Mucosa of descending colon (tissue), 3 donors: ENCODE measurements around the gene KRTAP17-1. TPM values are rescaled to one million over a fixed set of nuclear protein-coding genes. Genes with fewer than 3 reads are reported as not detected.

Source experiments
- ATAC-seq: fragments of 200-7000 bp; cut with Tn5 transposase; one replicate; pipeline ENCODE4 v1.9.1; 2020; ENCODE audit warnings: mild to moderate bottlenecking, moderate library complexity
- DNase-seq, 3 donors: peaks; one replicate each; pipeline ENCODE4 v3.0.0-alpha.2; 2020
- H3K36me3 ChIP-seq: fragments of 200-600 bp; one replicate; pipeline ENCODE4 v1.8.0; 2021; ENCODE audit warnings: low read depth, mild to moderate bottlenecking
- H3K4me1 ChIP-seq: fragments of 200-600 bp; one replicate; pipeline ENCODE4 v1.8.0; 2021; ENCODE audit warnings: low read depth, mild to moderate bottlenecking
- H3K4me3 ChIP-seq: fragments of 200-600 bp; one replicate; pipeline ENCODE4 v1.8.0; 2021; ENCODE audit warnings: mild to moderate bottlenecking
- H3K9me3 ChIP-seq: fragments of 200-600 bp; one replicate; pipeline ENCODE4 v1.8.0; 2021; ENCODE audit warnings: mild to moderate bottlenecking
- intact Hi-C, 2 donors: fragments of 100-400 bp; cut with DNase I in 1 of 2; cut with micrococcal nuclease in 1 of 2; formaldehyde crosslinking; loops; one replicate each; pipeline versions ENCODE4 v1.11.0 to v1.11.1; 2022; cut with DNase I, micrococcal nuclease
- total RNA-seq, 3 donors: library from RNA; stranded (reverse); fragmentation: NEBNext Ultra II Directional in 2 of 3; extraction: Animal tissue kit (Norgen Biotek cat#: 25700) in 2 of 3; gene quantifications; one replicate each; pipeline versions ENCODE4 v1.2.1 to v1.2.4, GENCODE V29; 2021 to 2023
- TF ChIP-seq, protein P1 (sequence below): fragments of 200-600 bp; IDR thresholded peaks from one replicate; pipeline ENCODE4 v1.8.0; 2022; ENCODE audit warnings: antibody characterized with exemption, mild to moderate bottlenecking
- donor health status: DM: no; HTN: no; CAD: no; lungs with moderate emphysema.
- donor health status: DM: no; HTN: no; CAD: no.
- donor health status: DM: no; HTN: yes; CAD: no.

KRTAP17-1 gene
- total RNA-seq, 3 donors from 2014 or later: not detected

DNA sequence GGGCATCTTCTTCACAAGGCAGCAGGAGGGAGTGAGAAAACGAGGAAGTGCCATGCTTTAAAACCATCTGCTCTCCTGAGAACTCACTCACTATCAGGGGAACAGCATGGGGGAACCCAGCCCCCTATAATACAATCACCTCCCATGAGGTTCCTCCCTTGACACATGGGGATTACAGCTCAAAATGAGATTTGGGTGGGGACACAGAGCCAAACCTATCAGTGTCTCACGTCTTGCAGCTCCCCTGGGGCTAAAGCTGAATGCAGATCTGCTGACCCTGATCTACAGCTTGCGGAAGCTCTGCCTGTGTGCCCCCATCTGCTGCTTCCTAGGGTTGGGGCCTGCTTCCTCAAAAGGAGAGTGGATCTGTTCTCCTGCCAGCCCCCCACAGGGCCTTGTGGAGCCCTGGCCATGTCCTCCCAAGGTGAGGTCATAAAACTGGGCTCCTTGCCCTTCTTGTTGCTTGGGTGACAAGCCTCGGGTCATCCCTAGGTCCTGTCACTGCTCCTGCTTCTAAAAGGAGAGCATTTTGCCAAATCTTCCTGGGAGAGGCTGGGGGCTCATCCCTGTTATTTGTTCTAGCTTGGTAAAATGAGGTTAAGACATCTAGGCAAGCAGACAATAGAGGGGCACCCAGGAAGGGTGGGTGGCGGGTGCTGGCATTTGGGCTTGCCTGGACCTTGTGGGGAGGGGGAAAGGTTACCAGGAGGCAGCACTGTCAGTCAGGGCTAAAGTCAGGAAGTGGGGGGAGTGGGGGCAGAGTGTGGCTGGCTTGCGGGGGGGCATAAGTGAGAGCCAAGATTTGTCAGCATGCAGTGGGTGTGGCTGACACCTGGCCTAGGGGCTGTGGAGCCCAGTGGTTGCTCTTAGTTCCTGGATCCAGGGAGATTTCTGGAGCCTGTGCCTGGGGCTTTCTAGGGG is 19.1 kb upstream of the KRTAP17-1 start:
- Histone ChIP-seq H3K9me3 (no peaks in the 10 kb centered on the region), H3K4me3 (no peak overlapping the region), H3K36me3 (no peaks in the 10 kb centered on the region), H3K4me1 (no peaks in the 10 kb centered on the region)
- ATAC-seq (no peak), DNase-seq (no peak)
- intact Hi-C loops: no loop called here
- TF ChIP-seq, protein P1, sequence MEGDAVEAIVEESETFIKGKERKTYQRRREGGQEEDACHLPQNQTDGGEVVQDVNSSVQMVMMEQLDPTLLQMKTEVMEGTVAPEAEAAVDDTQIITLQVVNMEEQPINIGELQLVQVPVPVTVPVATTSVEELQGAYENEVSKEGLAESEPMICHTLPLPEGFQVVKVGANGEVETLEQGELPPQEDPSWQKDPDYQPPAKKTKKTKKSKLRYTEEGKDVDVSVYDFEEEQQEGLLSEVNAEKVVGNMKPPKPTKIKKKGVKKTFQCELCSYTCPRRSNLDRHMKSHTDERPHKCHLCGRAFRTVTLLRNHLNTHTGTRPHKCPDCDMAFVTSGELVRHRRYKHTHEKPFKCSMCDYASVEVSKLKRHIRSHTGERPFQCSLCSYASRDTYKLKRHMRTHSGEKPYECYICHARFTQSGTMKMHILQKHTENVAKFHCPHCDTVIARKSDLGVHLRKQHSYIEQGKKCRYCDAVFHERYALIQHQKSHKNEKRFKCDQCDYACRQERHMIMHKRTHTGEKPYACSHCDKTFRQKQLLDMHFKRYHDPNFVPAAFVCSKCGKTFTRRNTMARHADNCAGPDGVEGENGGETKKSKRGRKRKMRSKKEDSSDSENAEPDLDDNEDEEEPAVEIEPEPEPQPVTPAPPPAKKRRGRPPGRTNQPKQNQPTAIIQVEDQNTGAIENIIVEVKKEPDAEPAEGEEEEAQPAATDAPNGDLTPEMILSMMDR: no peak

DNA sequence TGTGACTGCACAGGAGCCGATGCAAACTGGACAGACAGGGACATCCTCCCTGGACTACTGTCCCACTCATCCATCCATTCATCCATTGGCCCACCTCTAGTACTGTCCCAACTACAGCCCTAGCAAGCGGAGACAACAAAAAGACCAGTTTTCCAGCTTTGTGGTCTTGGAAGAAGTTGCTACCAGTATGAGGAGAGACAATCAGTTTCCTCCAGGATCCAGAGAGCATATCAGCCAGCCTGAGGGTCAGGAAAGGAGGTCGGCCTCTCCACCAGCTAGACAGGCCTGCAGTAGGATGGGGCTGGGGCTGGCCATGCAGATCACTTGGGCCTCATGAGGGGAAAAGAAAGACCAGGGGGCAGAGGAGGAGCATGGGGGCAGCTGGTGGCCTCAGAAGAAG is 18.3 kb upstream of the KRTAP17-1 start:
- DNase-seq (no peak), ATAC-seq (no peak)
- Histone ChIP-seq H3K9me3 (no peaks in the 10 kb centered on the region), H3K4me1 (no peaks in the 10 kb centered on the region), H3K4me3 (no peak overlapping the region), H3K36me3 (no peaks in the 10 kb centered on the region)
- intact Hi-C loops: no loop called here
- TF ChIP-seq, protein P1: no peak

DNA sequence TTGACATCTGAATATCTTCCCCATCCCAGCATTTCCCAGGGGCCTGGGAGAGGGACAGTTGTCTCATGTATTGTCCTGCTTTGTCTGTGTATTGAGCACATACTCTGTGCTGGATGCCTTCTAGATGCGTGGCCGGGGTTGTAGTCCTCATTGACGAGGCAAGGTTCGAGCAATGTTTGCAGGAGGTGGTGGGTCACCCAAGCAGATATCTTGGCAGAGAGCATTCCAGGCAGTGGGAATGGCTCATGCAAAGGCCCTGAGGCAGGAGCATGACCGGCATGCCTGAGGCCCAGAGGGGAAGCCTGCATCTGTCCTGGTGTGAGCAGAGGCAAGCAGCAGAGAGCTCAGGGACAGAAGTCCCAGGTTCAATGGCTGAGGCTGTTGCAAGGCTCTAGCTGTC is 17.6 kb upstream of the KRTAP17-1 start:
- DNase-seq (no peak), ATAC-seq (no peak)
- H3K4me1 ChIP-seq: no peaks in the 10 kb centered on the region
- intact Hi-C loops: no loop called here
- H3K4me3 ChIP-seq: no peak overlapping the region
- TF ChIP-seq, protein P1: no peak
- H3K9me3 ChIP-seq: no peaks in the 10 kb centered on the region
- no peaks in the 10 kb centered on the region for H3K36me3 ChIP-seq

DNA sequence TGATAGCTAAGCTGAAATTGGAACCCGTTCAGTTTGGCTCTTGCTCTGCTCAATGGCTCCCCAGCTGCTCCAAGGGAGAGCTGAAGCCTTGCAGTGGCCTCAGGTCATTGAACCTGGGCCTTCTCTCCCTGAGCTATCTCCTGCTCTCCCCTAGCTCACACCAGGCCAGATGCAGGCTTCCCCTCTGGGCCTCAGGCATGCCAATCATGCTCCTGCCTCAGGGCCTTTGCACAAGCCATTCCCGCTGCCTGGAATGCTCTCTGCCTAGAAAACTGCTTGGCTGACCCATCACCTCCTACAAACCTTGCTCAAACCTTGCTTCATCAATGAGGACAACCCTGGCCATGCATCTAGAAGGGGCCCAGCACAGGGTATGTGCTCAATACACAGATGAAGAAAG is 16.7 kb upstream of the KRTAP17-1 start:
- H3K4me3 ChIP-seq: no peak overlapping the region
- H3K36me3 ChIP-seq: no peaks in the 10 kb centered on the region
- no peak for DNase-seq
- intact Hi-C loops: no loop called here
- TF ChIP-seq, protein P1: no peak
- H3K4me1 ChIP-seq: no peaks in the 10 kb centered on the region
- no peak for ATAC-seq
- no peaks in the 10 kb centered on the region for H3K9me3 ChIP-seq

DNA sequence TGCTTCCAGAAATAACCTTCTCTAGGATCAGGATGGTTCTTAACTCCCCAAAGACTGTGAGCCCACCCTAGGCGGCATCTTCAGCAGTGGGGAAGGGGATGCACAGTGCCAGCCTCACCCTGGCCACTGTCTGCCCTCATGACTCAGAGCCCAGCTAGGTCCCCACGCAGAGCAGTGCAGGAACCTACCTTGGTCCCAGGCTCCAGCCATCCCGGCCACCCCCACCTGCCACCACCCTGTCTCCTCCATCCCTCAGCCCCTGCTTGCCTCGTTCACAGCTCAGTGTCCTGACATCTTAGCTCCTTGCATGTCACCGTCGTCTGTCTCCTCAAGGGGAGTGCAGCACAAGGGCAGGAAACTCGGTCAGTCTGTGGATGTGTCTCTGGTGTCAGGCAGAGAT is 16.1 kb upstream of the KRTAP17-1 start:
- H3K36me3 ChIP-seq: no peaks in the 10 kb centered on the region
- DNase-seq (no peak), ATAC-seq (no peak)
- intact Hi-C loops: no loop called here
- H3K4me3 ChIP-seq: no peak overlapping the region
- H3K4me1 ChIP-seq: no peaks in the 10 kb centered on the region
- H3K9me3 ChIP-seq: no peaks in the 10 kb centered on the region
- TF ChIP-seq, protein P1: no peak
